K562 (cell line): ENCODE results near the gene LRRC25. TPM values are rescaled to one million over a fixed set of nuclear protein-coding genes. Genes with fewer than 3 reads are reported as not detected.

Source experiments
- BCLAF1 ChIP-seq, 2 experiments: fragments of 450-650 bp in 1 of 2; IDR thresholded peaks; 2 replicates each; pipeline ENCODE4 v1.6.1; 2011 to 2017; ENCODE audit warnings: low read depth in 2 of 2, antibody characterized with exemption in 1 of 2, borderline replicate concordance in 1 of 2, low read length in 1 of 2, mild to moderate bottlenecking in 1 of 2, mixed read lengths in 1 of 2; ENCODE audit not compliant: control insufficient read depth in 1 of 2
- CBFA2T3 ChIP-seq: fragments of 450-650 bp; IDR thresholded peaks from 2 replicates; pipeline ENCODE4 v1.6.1; 2017
- ERF ChIP-seq: fragments of 450-650 bp; formaldehyde crosslinking; IDR thresholded peaks from 2 replicates; pipeline ENCODE4 v1.4.0; 2020; ENCODE audit warnings: mild to moderate bottlenecking, mixed read lengths
- GATAD2A ChIP-seq: fragments of 450-650 bp; IDR thresholded peaks from 2 replicates; pipeline ENCODE4 v1.6.1; 2017
- MBD2 ChIP-seq: sonication (generic); IDR thresholded peaks from 2 replicates; pipeline ENCODE4 v1.6.1; 2016; ENCODE audit warnings: low read depth, borderline replicate concordance
- RNF219 ChIP-seq: fragments of 250-450 bp; sonication (Bioruptor Pico); IDR thresholded peaks from 2 replicates; pipeline ENCODE4 v1.5.0; 2022; ENCODE audit warnings: mild to moderate bottlenecking
- SIX5 ChIP-seq, 2 experiments: IDR thresholded peaks; 2 replicates each; pipeline ENCODE4 v1.6.1; 2011; ENCODE audit warnings: low read length in 2 of 2, borderline replicate concordance in 1 of 2, low read depth in 1 of 2, mild to moderate bottlenecking in 1 of 2, moderate library complexity in 1 of 2; ENCODE audit not compliant: insufficient read depth in 1 of 2
- TCF15 ChIP-seq: fragments of 250-450 bp; sonication (Bioruptor Pico); IDR thresholded peaks from 2 replicates; pipeline ENCODE4 v1.8.0; 2022; ENCODE audit warnings: moderate library complexity, mild to moderate bottlenecking, inconsistent platforms
- TCF7L2 ChIP-seq: fragments of 150-350 bp; IDR thresholded peaks from 2 replicates; pipeline ENCODE4 v1.6.1; 2016; ENCODE audit warnings: low read depth, mild to moderate bottlenecking, low read length, moderate library complexity
- TEAD1 ChIP-seq, 2 experiments: fragments of 450-650 bp in 1 of 2; sonication (generic) in 1 of 2; formaldehyde crosslinking; IDR thresholded peaks; 2 replicates each; pipeline versions ENCODE4 v1.4.0 to v1.8.0; 2020 to 2022; ENCODE audit warnings: mild to moderate bottlenecking in 2 of 2, missing genetic modification reagents in 1 of 2
- THAP7 ChIP-seq: fragments of 250-450 bp; sonication (Bioruptor Pico); IDR thresholded peaks from 2 replicates; pipeline ENCODE4 v1.5.0; 2021
- THRAP3 ChIP-seq: fragments of 450-650 bp; IDR thresholded peaks from 2 replicates; pipeline ENCODE4 v1.6.1; 2016; ENCODE audit warnings: mild to moderate bottlenecking, inconsistent platforms, borderline replicate concordance
- ZNF134 ChIP-seq: fragments of 250-450 bp; sonication (Bioruptor Pico); conservative IDR thresholded peaks from 2 replicates; pipeline ENCODE4 v1.4.0; 2020
- ZNF232 ChIP-seq: sonication (generic); formaldehyde crosslinking; IDR thresholded peaks from 2 replicates; pipeline ENCODE4 v1.8.0; 2022; ENCODE audit warnings: mild to moderate bottlenecking, missing genetic modification reagents
- ZNF239 ChIP-seq: fragments of 250-450 bp; sonication (Bioruptor Pico); IDR thresholded peaks from 2 replicates; pipeline ENCODE4 v1.4.0; 2020; ENCODE audit warnings: mild to moderate bottlenecking
- ZNF449 ChIP-seq: fragments of 250-450 bp; sonication (Bioruptor Pico); IDR thresholded peaks from 2 replicates; pipeline ENCODE4 v1.8.0; 2022; ENCODE audit warnings: moderate library complexity, mild to moderate bottlenecking, inconsistent platforms
- ZNF778 ChIP-seq: fragments of 450-650 bp; formaldehyde crosslinking; IDR thresholded peaks from 2 replicates; pipeline ENCODE4 v1.4.0; 2020; ENCODE audit warnings: mild to moderate bottlenecking, moderate library complexity
- polyA plus RNA-seq, 8 experiments: library from polyadenylated mRNA; depleted of rRNA in 4 of 8; stranded (reverse) in 5 of 8; unstranded in 3 of 8; fragments of >200 nt; fragmentation: Nextera tagmentation in 2 of 8; fragmentation: Illumina TruSeq in 1 of 8; extraction: Ambion mirVana in 2 of 8; extraction: Trizol in 1 of 8; gene quantifications; 2 replicates each; pipeline versions ENCODE4 v1.2.1 to v1.2.3, GENCODE V29; 2011 to 2014; ENCODE audit warnings: inconsistent platforms in 1 of 8, missing spikeins in 1 of 8
- total RNA-seq, 7 experiments: library from RNA; depleted of rRNA in 6 of 7; stranded (reverse); fragments of >200 nt in 6 of 7; fragmentation: Illumina TruSeq in 2 of 7; extraction: Trizol in 2 of 7; gene quantifications; 2 replicates each; pipeline versions ENCODE4 v1.2.1 to v1.2.3, GENCODE V29; 2011 to 2021; ENCODE audit warnings: low replicate concordance in 1 of 7
- TF ChIP-seq, protein P1 (sequence below): fragments of 450-650 bp; conservative IDR thresholded peaks from 2 replicates; pipeline ENCODE4 v1.6.1; 2016; ENCODE audit warnings: missing genetic modification characterization, low read depth, mild to moderate bottlenecking, control low read depth, missing compliant biosample characterization

Gene LRRC25
- total and polyA plus RNA-seq, 9 of the 15 experiments (the other 6 are each of a cell fraction or from before 2014, with no cell fraction given) = 0.07 to 0.36 (median 0.10) TPM; not detected in 3

GRCh38 chr19:18417250-18418028 is 20.0 kb upstream of the LRRC25 start (continued):
- no peak for TF ChIP-seq BCLAF1 (IDR thresholded peaks at IDR 0.05; ENCODE audit: borderline replicate concordance in 1 of 2, control insufficient read depth in 1 of 2, low read depth in 2 of 2, low read length in 1 of 2)
- no peak for TF ChIP-seq GATAD2A
- peak in 1 of 2 experiments; percentile 49; a peak in 2 of 4 replicates for TF ChIP-seq TEAD1 (CRISPR knock-in tag; IDR thresholded peaks at IDR 0.05)
- peak; percentile 80; the same call in 1 of the 2 replicates for TF ChIP-seq ERF (CRISPR knock-in tag)
- TF ChIP-seq CBFA2T3 = no peak
- TF ChIP-seq RNF219 = no peak
- no peak for TF ChIP-seq ZNF232 (CRISPR knock-in tag)
- TF ChIP-seq THRAP3 = no peak
- TF ChIP-seq MBD2 = peak; percentile 33; the same call in 1 of the 2 replicates
- no peak for TF ChIP-seq TCF15 (CRISPR knock-in tag)
- no peak for TF ChIP-seq TCF7L2
- TF ChIP-seq, protein P1, sequence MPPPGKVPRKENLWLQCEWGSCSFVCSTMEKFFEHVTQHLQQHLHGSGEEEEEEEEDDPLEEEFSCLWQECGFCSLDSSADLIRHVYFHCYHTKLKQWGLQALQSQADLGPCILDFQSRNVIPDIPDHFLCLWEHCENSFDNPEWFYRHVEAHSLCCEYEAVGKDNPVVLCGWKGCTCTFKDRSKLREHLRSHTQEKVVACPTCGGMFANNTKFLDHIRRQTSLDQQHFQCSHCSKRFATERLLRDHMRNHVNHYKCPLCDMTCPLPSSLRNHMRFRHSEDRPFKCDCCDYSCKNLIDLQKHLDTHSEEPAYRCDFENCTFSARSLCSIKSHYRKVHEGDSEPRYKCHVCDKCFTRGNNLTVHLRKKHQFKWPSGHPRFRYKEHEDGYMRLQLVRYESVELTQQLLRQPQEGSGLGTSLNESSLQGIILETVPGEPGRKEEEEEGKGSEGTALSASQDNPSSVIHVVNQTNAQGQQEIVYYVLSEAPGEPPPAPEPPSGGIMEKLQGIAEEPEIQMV = no peak
- no peak for TF ChIP-seq ZNF134
- no peak for TF ChIP-seq ZNF239 (CRISPR knock-in tag)
- no peak for TF ChIP-seq ZNF449 (CRISPR knock-in tag)
- TF ChIP-seq THAP7 (CRISPR knock-in tag) = no peak
- TF ChIP-seq SIX5 (IDR thresholded peaks at IDR 0.05; ENCODE audit: borderline replicate concordance in 1 of 2, insufficient read depth in 1 of 2, low read depth in 1 of 2, low read length in 2 of 2) = no peak
- no peak for TF ChIP-seq ZNF778 (CRISPR knock-in tag)
